Hepatic stellate cell (primary cell): Measurements from ENCODE around the gene HCLS1.
"Not testable (repeated sequence)": the region's sequence is repeated elsewhere in the genome, so short reads cannot be mapped to it uniquely, and the experiment has no call there.

Source experiments
- DNase-seq: peaks from one replicate; pipeline ENCODE4 v3.0.0; 2011; ENCODE audit warnings: low spot score

HCLS1 gene

GRCh38 chr3:121660356-121661171 lies at the start of gene HCLS1:
TSS of gene HCLS1 (minus strand) at chr3:121660903. CDS start at chr3:121658347, 2,556 bp downstream.
- DNase-seq = no peak

GRCh38 chr3:121710347-121710746 lies 49.6 kb upstream of the HCLS1 start:
- DNase-seq = no peak

- DNase-seq = no peak
These were observed 47.0 kb upstream of the HCLS1 start for GRCh38 chr3:121707531-121708273.

GRCh38 chr3:121705541-121705940 lies 44.8 kb upstream of the HCLS1 start:
- DNase-seq = no peak

- no peak for DNase-seq
These were observed 43.3 kb upstream of the HCLS1 start for GRCh38 chr3:121703973-121704372.

GRCh38 chr3:121698901-121699300 lies 38.2 kb upstream of the HCLS1 start:
- DNase-seq = no peak

- no peak for DNase-seq
These were observed 37.8 kb upstream of the HCLS1 start for GRCh38 chr3:121698476-121698875.

GRCh38 chr3:121696186-121696585 lies 35.5 kb upstream of the HCLS1 start:
- DNase-seq = no peak

GRCh38 chr3:121692010-121692699 lies 31.5 kb upstream of the HCLS1 start:
- DNase-seq = no peak

GRCh38 chr3:121690777-121691405 lies 30.2 kb upstream of the HCLS1 start:
- no peak for DNase-seq

- not testable (repeated sequence) for DNase-seq
These were observed 28.0 kb upstream of the HCLS1 start for GRCh38 chr3:121688747-121689146.

- no peak for DNase-seq
These were observed 21.1 kb upstream of the HCLS1 start for GRCh38 chr3:121681792-121682191.

- DNase-seq = no peak
These were observed 16.4 kb upstream of the HCLS1 start for GRCh38 chr3:121677141-121677540.

GRCh38 chr3:121670676-121671075 lies 10.0 kb upstream of the HCLS1 start:
- no peak for DNase-seq

- DNase-seq = no peak
These were observed 6.6 kb upstream of the HCLS1 start for GRCh38 chr3:121667333-121667732.

GRCh38 chr3:121665488-121665887 lies 4.8 kb upstream of the HCLS1 start:
- DNase-seq = no peak

GRCh38 chr3:121663171-121663847 lies 2.6 kb upstream of the HCLS1 start:
- DNase-seq = no peak

GRCh38 chr3:121662742-121663141 lies 2.0 kb upstream of the HCLS1 start:
- DNase-seq = no peak

GRCh38 chr3:121661376-121661775 lies 673 bp upstream of the HCLS1 start:
- DNase-seq = no peak

- DNase-seq = no peak
These were observed 1.1 kb downstream of the HCLS1 start for GRCh38 chr3:121659586-121659985.

- no peak for DNase-seq
These were observed 1.8 kb downstream of the HCLS1 start for GRCh38 chr3:121658716-121659435.
